ENCODE data around the gene PIP5K1B. TPM values are rescaled to one million over a fixed set of nuclear protein-coding genes. Genes with fewer than 3 reads are reported as not detected.
"Not testable (repeated sequence)": the region's sequence is repeated elsewhere in the genome, so short reads cannot be mapped to it uniquely, and the experiment has no call there.

PIP5K1B gene
- total and polyA plus RNA-seq, 2 donors = 0.94 to 1.2 TPM

DNA sequence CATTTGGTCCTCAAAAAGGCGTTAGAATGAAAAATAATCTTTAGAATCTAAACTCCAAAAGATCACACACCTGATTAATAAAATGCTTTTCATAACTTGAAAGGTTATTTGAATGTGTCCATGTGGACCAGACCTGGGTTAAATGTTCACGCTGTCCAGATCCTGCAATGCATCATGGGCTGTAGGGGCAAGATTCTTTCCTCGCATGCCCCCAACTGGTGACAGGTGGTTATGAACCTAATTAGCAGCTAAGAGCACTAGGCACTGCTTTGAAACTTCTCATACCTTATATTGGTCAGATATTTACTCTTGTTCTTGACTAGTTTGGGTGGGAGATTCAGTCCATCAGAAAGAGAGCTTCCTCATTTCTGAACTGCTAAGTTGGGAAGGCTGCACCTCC lies 19.3 kb upstream of the PIP5K1B start:
- H3K4me3 ChIP-seq (ENCODE audit: low read length in 2 of 2) = no peak overlapping the region
- H3K27me3 ChIP-seq (ENCODE audit: control insufficient read depth in 2 of 2, insufficient read depth in 1 of 2, low read length in 1 of 2) = no peaks in the 10 kb centered on the region
- no peak for DNase-seq (ENCODE audit: low read depth in 6 of 9, low spot score in 9 of 9)
- no peaks in the 10 kb centered on the region for H3K4me1 ChIP-seq (ENCODE audit: control insufficient read depth in 2 of 2, insufficient read depth in 2 of 2, low read length in 2 of 2)
- H3K36me3 ChIP-seq (ENCODE audit: control insufficient read depth in 2 of 2, insufficient read depth in 2 of 2, low read length in 1 of 2) = no peaks in the 10 kb centered on the region
- H3K9me3 ChIP-seq (ENCODE audit: control insufficient read depth in 2 of 2, insufficient read depth in 1 of 2, low read length in 1 of 2) = no peaks in the 10 kb centered on the region
- WGBS = 43% methylated on average over 3 of the region's 3 CpGs
- no peak overlapping the region for H3K27ac ChIP-seq (ENCODE audit: low read depth in 1 of 2, low read length in 1 of 2)

DNA sequence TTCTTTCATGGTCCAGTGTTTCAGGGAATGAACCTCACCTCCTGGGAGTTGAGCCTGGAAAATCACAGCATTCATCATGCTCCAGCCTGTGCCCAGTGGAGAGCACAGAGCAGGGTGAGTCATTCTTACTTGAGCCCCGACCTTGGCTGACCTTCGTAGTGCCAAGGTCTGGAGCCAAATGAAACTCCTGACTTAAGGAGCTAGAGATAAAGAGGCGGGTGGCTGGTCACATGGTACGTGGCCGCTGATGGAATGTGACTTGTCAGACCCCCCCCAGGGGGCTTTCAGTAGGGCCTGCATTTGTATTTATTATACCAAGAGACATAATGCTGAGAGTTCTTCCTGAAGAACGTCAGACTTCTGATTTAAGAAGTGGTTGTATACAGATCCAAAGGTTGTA lies 15.0 kb upstream of the PIP5K1B start:
- Histone ChIP-seq H3K9me3 (ENCODE audit: control insufficient read depth in 2 of 2, insufficient read depth in 1 of 2, low read length in 1 of 2) (no peaks in the 10 kb centered on the region), H3K27ac (ENCODE audit: low read depth in 1 of 2, low read length in 1 of 2) (no peak overlapping the region), H3K36me3 (ENCODE audit: control insufficient read depth in 2 of 2, insufficient read depth in 2 of 2, low read length in 1 of 2) (no peaks in the 10 kb centered on the region), H3K27me3 (ENCODE audit: control insufficient read depth in 2 of 2, insufficient read depth in 1 of 2, low read length in 1 of 2) (no peaks in the 10 kb centered on the region), H3K4me1 (ENCODE audit: control insufficient read depth in 2 of 2, insufficient read depth in 2 of 2, low read length in 2 of 2) (no peaks in the 10 kb centered on the region), H3K4me3 (ENCODE audit: low read length in 2 of 2) (no peak overlapping the region)
- WGBS = 80% methylated on average over 6 of the region's 6 CpGs
- DNase-seq (ENCODE audit: low read depth in 6 of 9, low spot score in 9 of 9) = no peak

DNA sequence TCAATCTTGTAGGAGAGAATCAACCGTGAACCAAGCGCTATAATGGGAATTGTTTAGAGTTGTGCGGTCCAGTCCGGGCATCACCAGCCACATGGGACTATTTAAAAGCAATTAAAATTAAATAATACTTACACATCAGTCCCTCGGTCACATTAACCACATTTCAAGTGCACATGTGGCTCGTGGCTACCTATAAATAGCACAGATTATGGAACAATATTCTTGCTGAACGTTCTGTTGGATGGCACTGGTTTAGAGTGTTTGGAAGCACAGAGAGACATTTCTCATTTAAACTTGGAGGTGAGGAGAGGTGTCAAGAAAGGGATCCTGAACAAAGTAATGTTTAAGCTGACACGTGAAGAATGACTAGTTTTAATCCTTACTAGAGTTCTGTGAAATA lies 12.5 kb upstream of the PIP5K1B start:
- no peak overlapping the region for H3K4me3 ChIP-seq (ENCODE audit: low read length in 2 of 2)
- WGBS = 72% methylated on average over 8 of the region's 8 CpGs
- H3K27ac ChIP-seq (ENCODE audit: low read depth in 1 of 2, low read length in 1 of 2) = no peak overlapping the region

DNA sequence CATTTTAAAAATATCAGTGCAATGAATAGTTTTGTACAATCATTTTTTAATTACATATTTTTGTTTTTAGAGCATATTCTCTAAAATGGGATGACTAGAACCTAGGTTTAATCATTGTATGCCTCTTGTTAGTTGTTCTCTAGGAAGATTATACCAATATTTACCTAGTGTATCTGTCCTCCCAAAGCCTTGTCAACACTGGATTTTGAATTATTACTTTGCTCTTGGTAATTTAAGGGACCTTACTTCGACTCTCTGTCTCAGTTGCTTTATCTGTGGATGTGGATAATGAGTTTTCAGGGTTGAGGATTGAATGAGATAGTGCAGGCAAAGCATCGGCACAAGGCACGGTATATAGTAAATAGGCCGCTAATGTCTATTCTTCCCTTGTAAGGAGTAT lies 10.9 kb upstream of the PIP5K1B start:
- 91% methylated on average over 4 of the region's 4 CpGs for WGBS
- H3K27ac ChIP-seq (ENCODE audit: low read depth in 1 of 2, low read length in 1 of 2) = no peak overlapping the region
- DNase-seq (ENCODE audit: low read depth in 6 of 9, low spot score in 9 of 9) = no peak
- H3K4me1 ChIP-seq (ENCODE audit: control insufficient read depth in 2 of 2, insufficient read depth in 2 of 2, low read length in 2 of 2) = no peaks in the 10 kb centered on the region
- no peaks in the 10 kb centered on the region for H3K36me3 ChIP-seq (ENCODE audit: control insufficient read depth in 2 of 2, insufficient read depth in 2 of 2, low read length in 1 of 2)
- H3K9me3 ChIP-seq (ENCODE audit: control insufficient read depth in 2 of 2, insufficient read depth in 1 of 2, low read length in 1 of 2) = no peaks in the 10 kb centered on the region
- H3K4me3 ChIP-seq (ENCODE audit: low read length in 2 of 2) = no peak overlapping the region
- no peaks in the 10 kb centered on the region for H3K27me3 ChIP-seq (ENCODE audit: control insufficient read depth in 2 of 2, insufficient read depth in 1 of 2, low read length in 1 of 2)

More for the DNA sequence above, 12.5 kb upstream of the PIP5K1B start:
- no peaks in the 10 kb centered on the region for H3K4me1 ChIP-seq (ENCODE audit: control insufficient read depth in 2 of 2, insufficient read depth in 2 of 2, low read length in 2 of 2)
- DNase-seq (ENCODE audit: low read depth in 6 of 9, low spot score in 9 of 9) = no peak
- no peaks in the 10 kb centered on the region for H3K27me3 ChIP-seq (ENCODE audit: control insufficient read depth in 2 of 2, insufficient read depth in 1 of 2, low read length in 1 of 2)
- H3K36me3 ChIP-seq (ENCODE audit: control insufficient read depth in 2 of 2, insufficient read depth in 2 of 2, low read length in 1 of 2) = no peaks in the 10 kb centered on the region
- H3K9me3 ChIP-seq (ENCODE audit: control insufficient read depth in 2 of 2, insufficient read depth in 1 of 2, low read length in 1 of 2) = no peaks in the 10 kb centered on the region

DNA sequence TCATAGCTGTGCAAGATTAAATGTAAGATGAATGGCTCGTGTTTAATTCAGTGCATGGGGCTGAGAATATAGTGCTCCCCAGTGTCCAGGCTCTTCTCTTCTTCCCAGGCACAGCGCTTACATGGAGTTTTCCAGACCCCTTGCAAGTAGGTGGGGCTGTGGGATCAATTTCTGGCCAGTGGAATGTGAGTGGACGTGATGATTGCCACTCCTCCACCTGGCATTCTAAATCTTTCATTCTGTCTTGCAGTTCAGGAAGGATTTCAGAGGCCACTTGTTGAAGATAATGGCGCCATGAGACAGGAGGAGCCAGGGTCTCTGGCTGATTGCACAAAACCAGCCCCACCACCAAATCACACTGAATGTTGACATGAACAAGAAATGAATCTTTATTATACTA lies 7.2 kb upstream of the PIP5K1B start:
- WGBS = 93% methylated on average over 4 of the region's 4 CpGs
- H3K27ac ChIP-seq (ENCODE audit: low read depth in 1 of 2, low read length in 1 of 2) = no peak overlapping the region
- DNase-seq (ENCODE audit: low read depth in 6 of 9, low spot score in 9 of 9) = no peak
- H3K4me1 ChIP-seq (ENCODE audit: control insufficient read depth in 2 of 2, insufficient read depth in 2 of 2, low read length in 2 of 2) = no peaks in the 10 kb centered on the region
- H3K36me3 ChIP-seq (ENCODE audit: control insufficient read depth in 2 of 2, insufficient read depth in 2 of 2, low read length in 1 of 2) = no peaks in the 10 kb centered on the region
- peaks cover 0 to 4% of the 10 kb centered on the region in 2 donors for H3K27me3 ChIP-seq (ENCODE audit: control insufficient read depth in 2 of 2, insufficient read depth in 1 of 2, low read length in 1 of 2)
- H3K9me3 ChIP-seq (ENCODE audit: control insufficient read depth in 2 of 2, insufficient read depth in 1 of 2, low read length in 1 of 2) = no peaks in the 10 kb centered on the region
- no peak overlapping the region for H3K4me3 ChIP-seq (ENCODE audit: low read length in 2 of 2)

DNA sequence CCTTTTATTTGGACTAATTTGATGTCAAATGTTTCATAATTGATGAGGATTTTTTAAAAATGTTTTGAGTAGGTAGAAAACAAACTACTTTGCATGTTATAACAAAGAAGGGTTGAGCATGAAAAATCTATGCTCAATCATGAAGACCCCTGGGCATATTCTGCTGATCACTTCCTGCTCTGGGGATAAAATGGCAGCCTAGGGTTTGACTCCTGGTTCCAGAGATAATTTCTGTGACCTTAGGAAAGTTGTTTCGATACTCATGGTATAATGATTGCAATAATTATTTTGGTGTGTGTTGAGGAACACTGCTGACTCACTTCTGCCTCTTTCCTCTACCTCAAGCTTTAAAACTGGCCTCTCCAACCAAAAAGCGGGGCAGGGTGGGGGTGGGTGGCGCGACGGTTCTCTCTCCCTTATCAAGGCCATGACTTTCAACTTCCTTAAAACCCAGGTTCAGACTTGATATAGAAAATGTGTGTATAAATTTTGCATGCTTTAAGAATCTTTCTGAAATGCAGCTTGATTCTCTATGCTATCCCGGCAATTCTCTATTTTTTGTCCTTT lies 6.0 kb upstream of the PIP5K1B start:
- peaks cover 8 to 14% of the 10 kb centered on the region in 2 donors for H3K27me3 ChIP-seq (ENCODE audit: control insufficient read depth in 2 of 2, insufficient read depth in 1 of 2, low read length in 1 of 2)
- no peak for DNase-seq (ENCODE audit: low read depth in 6 of 9, low spot score in 9 of 9)

DNA sequence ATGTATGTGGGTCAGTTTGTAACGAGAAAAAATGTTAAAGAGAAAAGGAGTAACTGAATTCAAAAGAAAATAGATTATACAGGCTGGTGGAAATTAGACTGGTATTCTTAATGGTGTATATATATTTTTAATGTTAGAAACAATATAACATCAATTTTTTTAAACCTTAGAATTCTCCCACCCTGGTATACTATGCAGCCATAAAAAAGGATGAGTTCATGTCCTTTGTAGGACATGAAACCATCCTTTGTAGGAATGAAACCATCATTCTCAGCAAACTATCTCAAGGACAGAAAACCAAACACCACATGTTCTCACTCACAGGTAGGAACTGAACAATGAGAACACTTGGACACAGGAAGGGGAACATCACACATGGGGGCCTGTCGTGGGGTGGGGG lies 5.4 kb upstream of the PIP5K1B start:
- H3K4me1 ChIP-seq (ENCODE audit: control insufficient read depth in 2 of 2, insufficient read depth in 2 of 2, low read length in 2 of 2); DNase-seq (ENCODE audit: low read depth in 6 of 9, low spot score in 9 of 9); H3K27ac ChIP-seq (ENCODE audit: low read depth in 1 of 2, low read length in 1 of 2); H3K9me3 ChIP-seq (ENCODE audit: control insufficient read depth in 2 of 2, insufficient read depth in 1 of 2, low read length in 1 of 2); H3K4me3 ChIP-seq (ENCODE audit: low read length in 2 of 2); H3K36me3 ChIP-seq (ENCODE audit: control insufficient read depth in 2 of 2, insufficient read depth in 2 of 2, low read length in 1 of 2): not testable (repeated sequence)
- 96% methylated on average over 2 of the region's 2 CpGs for WGBS
- peaks cover 14 to 20% of the 10 kb centered on the region in 2 donors for H3K27me3 ChIP-seq (ENCODE audit: control insufficient read depth in 2 of 2, insufficient read depth in 1 of 2, low read length in 1 of 2)

More for the DNA sequence above, 6.0 kb upstream of the PIP5K1B start:
- H3K4me3 ChIP-seq (ENCODE audit: low read length in 2 of 2) = no peak overlapping the region
- H3K9me3 ChIP-seq (ENCODE audit: control insufficient read depth in 2 of 2, insufficient read depth in 1 of 2, low read length in 1 of 2) = no peaks in the 10 kb centered on the region
- no peaks in the 10 kb centered on the region for H3K4me1 ChIP-seq (ENCODE audit: control insufficient read depth in 2 of 2, insufficient read depth in 2 of 2, low read length in 2 of 2)
- WGBS = 47% methylated on average over 6 of the region's 6 CpGs
- H3K27ac ChIP-seq (ENCODE audit: low read depth in 1 of 2, low read length in 1 of 2) = no peak overlapping the region
- H3K36me3 ChIP-seq (ENCODE audit: control insufficient read depth in 2 of 2, insufficient read depth in 2 of 2, low read length in 1 of 2) = no peaks in the 10 kb centered on the region

DNA sequence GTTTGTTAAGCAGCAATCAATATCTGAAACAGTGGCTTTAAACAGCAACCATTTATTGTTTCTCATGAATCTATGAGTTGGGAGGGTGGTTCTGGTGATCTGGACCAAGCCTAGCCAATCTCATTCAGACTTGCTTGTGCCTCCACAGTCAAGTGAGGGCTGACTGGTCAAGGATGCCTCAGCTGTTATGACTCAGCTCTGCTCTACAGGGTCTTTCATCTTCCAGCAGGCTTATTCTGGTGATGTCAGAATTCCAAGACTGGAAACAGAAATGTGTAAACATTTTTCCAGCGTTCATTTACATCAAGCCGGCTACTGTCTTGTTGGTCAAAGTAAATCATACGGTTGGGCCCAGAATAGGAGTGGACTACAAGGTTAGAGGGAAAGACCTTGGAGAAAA lies 2.5 kb upstream of the PIP5K1B start:
- Histone ChIP-seq H3K27me3 (ENCODE audit: control insufficient read depth in 2 of 2, insufficient read depth in 1 of 2, low read length in 1 of 2) (peaks cover 38 to 47% of the 10 kb centered on the region in 2 donors), H3K4me3 (ENCODE audit: low read length in 2 of 2) (no peak overlapping the region), H3K4me1 (ENCODE audit: control insufficient read depth in 2 of 2, insufficient read depth in 2 of 2, low read length in 2 of 2) (peaks cover 0 to 7% of the 10 kb centered on the region in 2 donors), H3K27ac (ENCODE audit: low read depth in 1 of 2, low read length in 1 of 2) (no peak overlapping the region), H3K36me3 (ENCODE audit: control insufficient read depth in 2 of 2, insufficient read depth in 2 of 2, low read length in 1 of 2) (no peaks in the 10 kb centered on the region), H3K9me3 (ENCODE audit: control insufficient read depth in 2 of 2, insufficient read depth in 1 of 2, low read length in 1 of 2) (no peaks in the 10 kb centered on the region)
- WGBS = 95% methylated on average over 3 of the region's 3 CpGs
- no peak for DNase-seq (ENCODE audit: low read depth in 6 of 9, low spot score in 9 of 9)

DNA sequence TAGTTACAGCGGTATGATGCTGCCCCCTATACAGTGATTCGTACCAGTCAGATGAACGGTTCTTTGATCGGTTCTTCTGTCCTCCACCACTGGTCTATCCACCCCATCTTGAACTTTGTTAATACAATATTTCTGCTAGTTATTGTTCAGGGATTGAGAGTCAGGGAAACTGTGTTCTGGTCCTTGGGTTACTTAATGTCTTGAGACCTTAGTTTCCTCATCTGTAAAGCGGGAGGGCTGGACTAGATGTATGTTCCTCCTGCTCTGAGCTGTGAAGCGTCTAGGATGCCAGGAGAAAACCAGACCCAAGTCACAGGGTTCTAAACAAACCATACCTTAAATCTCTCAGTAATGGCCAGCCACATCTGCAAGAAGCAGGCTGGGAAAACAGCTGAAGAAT lies 1.4 kb upstream of the PIP5K1B start:
- 76% methylated on average over 6 of the region's 6 CpGs for WGBS
- H3K9me3 ChIP-seq (ENCODE audit: control insufficient read depth in 2 of 2, insufficient read depth in 1 of 2, low read length in 1 of 2) = no peaks in the 10 kb centered on the region
- H3K36me3 ChIP-seq (ENCODE audit: control insufficient read depth in 2 of 2, insufficient read depth in 2 of 2, low read length in 1 of 2) = no peaks in the 10 kb centered on the region
- peaks cover 39 to 51% of the 10 kb centered on the region in 2 donors for H3K27me3 ChIP-seq (ENCODE audit: control insufficient read depth in 2 of 2, insufficient read depth in 1 of 2, low read length in 1 of 2)
- H3K4me3 ChIP-seq (ENCODE audit: low read length in 2 of 2) = no peak overlapping the region
- peaks cover 0 to 7% of the 10 kb centered on the region in 2 donors for H3K4me1 ChIP-seq (ENCODE audit: control insufficient read depth in 2 of 2, insufficient read depth in 2 of 2, low read length in 2 of 2)
- no peak overlapping the region for H3K27ac ChIP-seq (ENCODE audit: low read depth in 1 of 2, low read length in 1 of 2)
- no peak for DNase-seq (ENCODE audit: low read depth in 6 of 9, low spot score in 9 of 9)

DNA sequence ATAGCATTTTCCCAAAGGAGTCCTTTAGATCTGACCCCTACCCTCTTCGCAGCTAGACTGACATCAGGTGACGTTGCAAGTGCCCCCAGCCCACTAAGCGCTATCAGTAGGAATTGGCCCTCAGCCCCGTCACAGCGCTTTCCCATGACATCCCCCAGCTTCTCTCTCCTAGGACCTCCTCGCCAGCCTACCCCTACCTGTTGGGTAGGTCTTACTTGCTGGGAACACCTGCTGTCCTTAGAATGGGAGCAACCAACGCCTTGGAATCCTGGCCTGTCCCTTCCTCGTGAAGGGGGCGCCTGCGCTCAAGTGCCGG lies 584 bp upstream of the PIP5K1B start:
- H3K36me3 ChIP-seq (ENCODE audit: control insufficient read depth in 2 of 2, insufficient read depth in 2 of 2, low read length in 1 of 2) = no peaks in the 10 kb centered on the region
- WGBS = 4% methylated on average over 11 of the region's 11 CpGs

More for the DNA sequence above, 584 bp upstream of the PIP5K1B start:
- Histone ChIP-seq H3K4me3 (ENCODE audit: low read length in 2 of 2) (no peak overlapping the region), H3K9me3 (ENCODE audit: control insufficient read depth in 2 of 2, insufficient read depth in 1 of 2, low read length in 1 of 2) (no peaks in the 10 kb centered on the region), H3K27ac (ENCODE audit: low read depth in 1 of 2, low read length in 1 of 2) (no peak overlapping the region), H3K4me1 (ENCODE audit: control insufficient read depth in 2 of 2, insufficient read depth in 2 of 2, low read length in 2 of 2) (peaks cover 0 to 7% of the 10 kb centered on the region in 2 donors), H3K27me3 (ENCODE audit: control insufficient read depth in 2 of 2, insufficient read depth in 1 of 2, low read length in 1 of 2) (peaks cover 39 to 53% of the 10 kb centered on the region in 2 donors)
- DNase-seq (ENCODE audit: low read depth in 6 of 9, low spot score in 9 of 9) = no peak

All from thymus (tissue), 11 donors.